CD4-positive, alpha-beta T cell (primary cell): ENCODE data around the gene TMEM203. TPM values are rescaled to one million over a fixed set of nuclear protein-coding genes. Genes with fewer than 3 reads are reported as not detected.

Source experiments
- ATAC-seq: fragments of 200-7000 bp; cut with Tn5 transposase; one replicate; pipeline ENCODE4 v1.10.0; 2022; ENCODE audit warnings: mild to moderate bottlenecking; ENCODE audit not compliant: poor library complexity
- CTCF ChIA-PET: fragments of 350-600 bp; sonication (Branson Sonifier 250); formaldehyde crosslinking; loops from one replicate; lab custom pipeline; 2021; ENCODE audit warnings: antibody characterized with exemption, inconsistent platforms; lab: Charles Lee
- POLR2A ChIA-PET: fragments of 350-600 bp; sonication (Branson Sonifier 250); formaldehyde crosslinking; loops from one replicate; lab custom pipeline; 2021; ENCODE audit warnings: antibody characterized with exemption, inconsistent platforms; lab: Charles Lee
- DNase-seq, 14 experiments: peaks; one replicate each; pipeline ENCODE4 v3.0.0-alpha.2; 2013 to 2020; ENCODE audit warnings: mixed read lengths in 2 of 14
- H3K27ac ChIP-seq, 2 donors: one replicate each; pipeline versions ENCODE4 v1.5.1 to v1.7.0; 2013; ENCODE audit warnings: low read length in 2 of 2, low read depth in 1 of 2, mild to moderate bottlenecking in 1 of 2
- H3K27me3 ChIP-seq, 2 experiments: 1 replicate in 1 of 2; 2 replicates in 1 of 2; pipeline versions ENCODE4 v1.6.1 to v1.7.0; 2013; ENCODE audit warnings: low read length in 2 of 2, control low read depth in 1 of 2, mild to moderate bottlenecking in 1 of 2, moderate library complexity in 1 of 2; ENCODE audit not compliant: insufficient read depth in 2 of 2, control insufficient read depth in 1 of 2
- H3K36me3 ChIP-seq: one replicate; pipeline ENCODE4 v1.6.1; 2013; ENCODE audit warnings: low read length, control low read depth; ENCODE audit not compliant: insufficient read depth
- H3K4me1 ChIP-seq: one replicate; pipeline ENCODE4 v1.6.1; 2013; ENCODE audit warnings: low read length, control low read depth; ENCODE audit not compliant: insufficient read depth
- H3K4me3 ChIP-seq: one replicate; pipeline ENCODE4 v1.5.1; 2013; ENCODE audit warnings: mild to moderate bottlenecking, low read length, moderate library complexity
- H3K9me3 ChIP-seq, 2 experiments: 1 replicate in 1 of 2; 2 replicates in 1 of 2; pipeline versions ENCODE4 v1.6.1 to v1.7.0; 2013; ENCODE audit warnings: low read length in 2 of 2, mild to moderate bottlenecking in 2 of 2, control low read depth in 1 of 2, moderate library complexity in 1 of 2; ENCODE audit not compliant: control insufficient read depth in 1 of 2, insufficient read depth in 1 of 2
- H3K27ac Mint-ChIP-seq: one replicate; pipeline ENCODE4 v1.8.0; 2020; ENCODE audit warnings: mixed read lengths
- H3K27me3 Mint-ChIP-seq: one replicate; pipeline ENCODE4 v1.8.0; 2021; ENCODE audit warnings: mixed read lengths
- H3K36me3 Mint-ChIP-seq: one replicate; pipeline ENCODE4 v1.8.0; 2021; ENCODE audit warnings: low read depth, mixed read lengths
- H3K4me1 Mint-ChIP-seq: one replicate; pipeline ENCODE4 v1.8.0; 2021; ENCODE audit warnings: low read depth, mixed read lengths
- H3K4me3 Mint-ChIP-seq: one replicate; pipeline ENCODE4 v1.8.0; 2020; ENCODE audit warnings: mild to moderate bottlenecking, mixed read lengths
- H3K9me3 Mint-ChIP-seq: one replicate; pipeline ENCODE4 v1.8.0; 2020; ENCODE audit warnings: mixed read lengths
- CTCF ChIP-seq: fragments of 200-600 bp; IDR thresholded peaks from one replicate; pipeline ENCODE4 v1.8.0; 2022; ENCODE audit warnings: antibody characterized with exemption, mild to moderate bottlenecking
- intact Hi-C, 2 experiments: fragments of 100-400 bp; cut with DNase I in 1 of 2; cut with micrococcal nuclease in 1 of 2; formaldehyde crosslinking; loops; one replicate each; pipeline versions ENCODE4 v1.15.1 to v1.9.0; 2023 to 2025; cut with DNase I, micrococcal nuclease
- total RNA-seq, 174 experiments: library from RNA in 2 of 174; stranded (reverse) in 2 of 174; gene quantifications; one replicate each; pipeline ENCODE4 v1.2.3 and lab custom pipeline; 2021 to 2026

The TMEM203 gene
- total RNA-seq, 2 experiments from 2014 or later = 18.2 to 18.7 TPM

- Histone ChIP-seq H3K36me3 (no peaks in the 10 kb centered on the region), H3K4me3 (peak overlapping the region; percentile 74), H3K4me1 (peaks cover 36% of the 10 kb centered on the region), H3K27ac (peak overlapping the region; percentile 74 to 80), H3K27me3 (peaks cover 0 to 3% of the 10 kb centered on the region in 2 experiments), H3K9me3 (no peaks in the 10 kb centered on the region)
- intact Hi-C loops = loop anchor here (1.0 to 5.0 kb wide), 8 partner anchors 17 to 436 kb away; partner anchors contain the start of genes ANAPC2 (in 2 of the 2), NDOR1 (in 2 of the 2), SSNA1 (in 2 of the 2) and TMEM203 (in 2 of the 2)
- Mint-ChIP-seq H3K4me1 (peaks cover 18% of the 10 kb centered on the region), H3K27ac (peak overlapping the region; percentile 81), H3K27me3 (peaks cover 5% of the 10 kb centered on the region), H3K4me3 (peak overlapping the region; percentile 87), H3K36me3 (no peaks in the 10 kb centered on the region), H3K9me3 (no peaks in the 10 kb centered on the region)
- no peak for TF ChIP-seq CTCF
- CTCF ChIA-PET = interaction anchor here (0.6 to 1.9 kb wide), 4 partner anchors 13 to 94 kb away, joined by 3 to 13 read pairs (median 5); no protein-coding TSS in a partner anchor
- DNase-seq = peak; percentile 94 to 100 (median 98)
- POLR2A ChIA-PET = interaction anchor here (0.7 to 4.7 kb wide), 23 partner anchors 9 to 329 kb away, joined by 3 to 46 read pairs (median 5); partner anchors contain the start of genes ANAPC2, DPP7, MAN1B1 and MRPL41
- peak; percentile 94 for ATAC-seq
Measured at GRCh38 chr9:137223078-137223970, 17.9 kb upstream of the TMEM203 start.

- DNase-seq (peak in 2 of 14 experiments; percentile 50 to 54), ATAC-seq (no peak)
- peaks cover 33% of the 10 kb centered on the region for H3K4me1 ChIP-seq
- Mint-ChIP-seq H3K36me3 (no peaks in the 10 kb centered on the region), H3K4me1 (peaks cover 14% of the 10 kb centered on the region), H3K27me3 (peaks cover under 1% of the 10 kb centered on the region), H3K27ac (peak within 1 kb of the TSS; percentile 81), H3K4me3 (peak within 1 kb of the TSS; percentile 87), H3K9me3 (no peaks in the 10 kb centered on the region)
- TF ChIP-seq CTCF = no peak
- POLR2A ChIA-PET = interaction anchor here (0.8 to 4.7 kb wide), 21 partner anchors 8 to 330 kb away, joined by 3 to 46 read pairs (median 5); partner anchors contain the start of genes ANAPC2, DPP7, MAN1B1 and MRPL41
- peak within 1 kb of the TSS; percentile 74 for H3K4me3 ChIP-seq
- CTCF ChIA-PET = interaction anchor here (1.4 to 1.9 kb wide), 3 partner anchors 14 to 93 kb away, joined by 4 to 13 read pairs (median 6); no protein-coding TSS in a partner anchor
- no peaks in the 10 kb centered on the region for H3K27me3 ChIP-seq
- H3K36me3 ChIP-seq = no peaks in the 10 kb centered on the region
- intact Hi-C loops = loop anchor here (1.0 to 5.0 kb wide), 8 partner anchors 17 to 435 kb away; partner anchors contain the start of genes ANAPC2 (in 2 of the 2), NDOR1 (in 2 of the 2), SSNA1 (in 2 of the 2) and TMEM203 (in 2 of the 2)
- peak within 1 kb of the TSS in 1 of 2 donors; percentile 34 for H3K27ac ChIP-seq
- no peaks in the 10 kb centered on the region for H3K9me3 ChIP-seq
Measured at GRCh38 chr9:137222190-137223077, 17.0 kb upstream of the TMEM203 start, which contains the start of gene RNF208. Gene RNF208 (minus strand): TSS chr9:137222240. CDS start chr9:137221212, 1,028 bp downstream.
